IMR-90 (cell line): ENCODE data around the gene CNPY1. TPM values are rescaled to one million over a fixed set of nuclear protein-coding genes. Genes with fewer than 3 reads are reported as not detected.

Experiments
- ATAC-seq: fragments of 200-7000 bp; cut with Tn5 transposase; 2 replicates; pipeline ENCODE4 v1.9.1; 2020; ENCODE audit warnings: low read depth, mild to moderate bottlenecking, moderate library complexity
- BruUV-seq: library from RNA; stranded (reverse); fragments of 400-500 nt; replicated peaks from 2 replicates; lab custom pipeline; 2021; lab: Mats Ljungman, UMichigan
- CTCF ChIA-PET: fragments of 300-600 bp; formaldehyde crosslinking; extraction: SDS; loops from one replicate; lab custom pipeline; 2021; ENCODE audit warnings: antibody characterized with exemption; lab: Yijun Ruan, JAX
- POLR2A ChIA-PET: fragments of 300-600 bp; sonication (Branson Sonifier 250); formaldehyde crosslinking; loops from one replicate; lab custom pipeline; 2022; ENCODE audit warnings: antibody characterized with exemption; ENCODE audit not compliant: unreplicated experiment; lab: Charles Lee
- DNase-seq: peaks from one replicate; pipeline ENCODE4 v3.0.0; 2013
- H2AFZ ChIP-seq: replicated peaks from 2 replicates; pipeline ENCODE3; 2013; ENCODE audit warnings: low read length, mild to moderate bottlenecking; ENCODE audit not compliant: poor library complexity
- H2AK5ac ChIP-seq: 2 replicates; pipeline ENCODE4 v1.6.1; 2013; ENCODE audit warnings: low read depth, low read length, inconsistent platforms
- H2AK9ac ChIP-seq: replicated peaks from 2 replicates; pipeline ENCODE3; 2013; ENCODE audit warnings: mild to moderate bottlenecking, low read depth, low read length, moderate library complexity; ENCODE audit not compliant: poor library complexity
- H2BK120ac ChIP-seq: 2 replicates; pipeline ENCODE4 v1.6.1; 2013; ENCODE audit warnings: low read depth, low read length, inconsistent platforms
- H2BK15ac ChIP-seq: 3 replicates; pipeline ENCODE4 v1.6.1; 2013; ENCODE audit warnings: low read depth, low read length, inconsistent platforms
- H2BK20ac ChIP-seq: 2 replicates; pipeline ENCODE4 v1.6.1; 2013; ENCODE audit warnings: low read depth, mild to moderate bottlenecking, inconsistent platforms, low read length, moderate library complexity
- H2BK5ac ChIP-seq: 2 replicates; pipeline ENCODE4 v1.6.1; 2013; ENCODE audit warnings: mild to moderate bottlenecking, low read depth, low read length, inconsistent platforms; ENCODE audit not compliant: poor library complexity, severe bottlenecking
- H3K14ac ChIP-seq: replicated peaks from 2 replicates; pipeline ENCODE4 v1.6.1; 2013; ENCODE audit warnings: low read depth, low read length, inconsistent platforms
- H3K18ac ChIP-seq: 2 replicates; pipeline ENCODE4 v1.6.1; 2013; ENCODE audit warnings: low read depth, low read length, control low read depth
- H3K23ac ChIP-seq: 2 replicates; pipeline ENCODE4 v1.6.1; 2013; ENCODE audit warnings: low read depth, low read length, inconsistent platforms
- H3K27ac ChIP-seq: 2 replicates; pipeline ENCODE4 v1.5.1; 2013; ENCODE audit warnings: mild to moderate bottlenecking, control low read depth, low read length; ENCODE audit not compliant: insufficient read depth
- H3K27me3 ChIP-seq: 2 replicates; pipeline ENCODE4 v1.6.1; 2013; ENCODE audit warnings: low read length; ENCODE audit not compliant: control insufficient read depth, insufficient read depth
- H3K36me3 ChIP-seq: 2 replicates; pipeline ENCODE4 v1.6.1; 2013; ENCODE audit warnings: low read length, mixed read lengths; ENCODE audit not compliant: control insufficient read depth, insufficient read depth
- H3K4ac ChIP-seq: 2 replicates; pipeline ENCODE4 v1.6.1; 2013; ENCODE audit warnings: low read depth, low read length, inconsistent platforms
- H3K4me1 ChIP-seq: 2 replicates; pipeline ENCODE4 v1.6.1; 2013; ENCODE audit warnings: low read length, mixed read lengths; ENCODE audit not compliant: control insufficient read depth, insufficient read depth
- H3K4me2 ChIP-seq: 2 replicates; pipeline ENCODE4 v1.6.1; 2013; ENCODE audit warnings: low read depth, mild to moderate bottlenecking, control low read depth, low read length, moderate library complexity
- H3K4me3 ChIP-seq: 2 replicates; pipeline ENCODE4 v1.5.1; 2013; ENCODE audit warnings: low read depth, mild to moderate bottlenecking, control low read depth, low read length, moderate library complexity; ENCODE audit not compliant: insufficient read depth
- H3K56ac ChIP-seq: 2 replicates; pipeline ENCODE4 v1.6.1; 2013; ENCODE audit warnings: low read length, inconsistent platforms; ENCODE audit not compliant: insufficient read depth; ENCODE audit errors: extremely low read depth
- H3K79me1 ChIP-seq, 2 experiments: 2 replicates each; pipeline ENCODE4 v1.6.1; 2013; ENCODE audit warnings: low read length in 2 of 2, inconsistent platforms in 1 of 2, low read depth in 1 of 2
- H3K9ac ChIP-seq: 2 replicates; pipeline ENCODE4 v1.6.1; 2013; ENCODE audit warnings: low read depth, low read length, control low read depth
- H3K9me1 ChIP-seq: 2 replicates; pipeline ENCODE4 v1.6.1; 2013; ENCODE audit warnings: low read length, inconsistent platforms; ENCODE audit not compliant: insufficient read depth
- H3K9me3 ChIP-seq: 2 replicates; pipeline ENCODE4 v1.6.1; 2013; ENCODE audit warnings: low read length; ENCODE audit not compliant: control insufficient read depth, insufficient read depth
- H4K20me1 ChIP-seq: 2 replicates; pipeline ENCODE4 v1.6.1; 2013; ENCODE audit warnings: low read length, inconsistent platforms; ENCODE audit not compliant: insufficient read depth
- H4K5ac ChIP-seq: 2 replicates; pipeline ENCODE4 v1.6.1; 2013; ENCODE audit warnings: mild to moderate bottlenecking, low read depth, low read length, control low read depth
- H4K8ac ChIP-seq, 2 experiments: 2 replicates each; pipeline ENCODE4 v1.6.1; 2013; ENCODE audit warnings: low read depth in 2 of 2, low read length in 2 of 2, control low read depth in 1 of 2, inconsistent platforms in 1 of 2
- H4K91ac ChIP-seq: 2 replicates; pipeline ENCODE4 v1.6.1; 2013; ENCODE audit warnings: low read depth, low read length, inconsistent platforms; ENCODE audit not compliant: insufficient read depth
- BHLHE40 ChIP-seq: fragments of 150-350 bp; IDR thresholded peaks from 2 replicates; pipeline ENCODE4 v1.6.1; 2016; ENCODE audit warnings: mild to moderate bottlenecking, low read depth, low read length
- CEBPB ChIP-seq: IDR thresholded peaks from 2 replicates; pipeline ENCODE4 v1.6.1; 2012; ENCODE audit warnings: low read depth, low read length, improper control_type of control experiment
- CHD1 ChIP-seq: IDR thresholded peaks from 2 replicates; pipeline ENCODE4 v1.6.1; 2012; ENCODE audit warnings: low read depth, low read length, improper control_type of control experiment
- FOS ChIP-seq: fragments of 150-350 bp; IDR thresholded peaks from 2 replicates; pipeline ENCODE4 v1.6.1; 2016; ENCODE audit warnings: low read depth, low read length
- RCOR1 ChIP-seq: IDR thresholded peaks from 2 replicates; pipeline ENCODE4 v1.6.1; 2012; ENCODE audit warnings: mild to moderate bottlenecking, low read length, improper control_type of control experiment; ENCODE audit not compliant: insufficient replicate concordance
- USF2 ChIP-seq: fragments of 150-350 bp; IDR thresholded peaks from 2 replicates; pipeline ENCODE4 v1.6.1; 2017; ENCODE audit warnings: mild to moderate bottlenecking, antibody characterized with exemption, low read length, low read depth
- WGBS, 2 experiments: methylation state at CpG; one replicate each; pipeline versions ENCODE4 v1.1.5 to v1.1.7; 2013; ENCODE audit warnings: missing lambda C conversion rate in 2 of 2; ENCODE audit not compliant: insufficient read length in 1 of 2; ENCODE audit errors: extremely low coverage in 2 of 2; 5-methylcytosine and 5-hydroxymethylcytosine counted together
- dilution Hi-C: fragments of 300-500 bp; cut with HindIII; formaldehyde crosslinking; loops from one replicate; pipeline ENCODE4 v1.14.3; 2018; ENCODE audit warnings: low sequenced_read_pairs; ENCODE audit not compliant: unreplicated experiment
- in situ Hi-C: fragments of 300-500 bp; cut with MboI; formaldehyde crosslinking; loops from 3 replicates; pipeline ENCODE4 v1.14.3; 2019; ENCODE audit warnings: low sequenced_read_pairs, inconsistent platforms, mixed read lengths
- intact Hi-C: fragments of 100-400 bp; cut with micrococcal nuclease; formaldehyde crosslinking; loops from 2 replicates; pipeline ENCODE4 v1.10.0; 2022
- polyA plus RNA-seq, 3 experiments: library from polyadenylated mRNA; depleted of rRNA; stranded (reverse); fragments of >200 nt; gene quantifications; 2 replicates each; pipeline ENCODE4 v1.2.3, GENCODE V29; 2012; ENCODE audit warnings: low replicate concordance in 1 of 3
- total RNA-seq: library from RNA; depleted of rRNA; stranded (reverse); fragments of >200 nt; gene quantifications from 2 replicates; pipeline ENCODE4 v1.2.3, GENCODE V29; 2012

The CNPY1 gene
- total and polyA plus RNA-seq, 2 of the 4 experiments (the other 2 are of a cell fraction), result not detected

GRCh38 chr7:155541986-155542675 lies 4.2 kb downstream of the CNPY1 start:
- Histone ChIP-seq H3K9me3 (no peaks in the 10 kb centered on the region), H3K9ac (no peak overlapping the region), H3K14ac (no peak overlapping the region), H3K27ac (no peak overlapping the region), H3K79me1 (no peaks in the 10 kb centered on the region), H3K4me2 (no peak overlapping the region), H3K9me1 (no peaks in the 10 kb centered on the region), H2BK20ac (no peak overlapping the region), H3K18ac (no peak overlapping the region), H3K27me3 (no peaks in the 10 kb centered on the region; the same call in none of the 2 replicates), H3K56ac (no peak overlapping the region), H3K36me3 (no peaks in the 10 kb centered on the region), H2BK5ac (no peak overlapping the region), H3K4me3 (no peak overlapping the region), H2AK9ac (no peak overlapping the region), H4K5ac (no peak overlapping the region), H4K8ac (no peak overlapping the region), H3K4ac (no peak overlapping the region), H2BK120ac (no peak overlapping the region), H2AFZ (no peak overlapping the region), H3K23ac (no peak overlapping the region), H4K20me1 (no peaks in the 10 kb centered on the region), H3K4me1 (no peaks in the 10 kb centered on the region), H2BK15ac (no peak overlapping the region), H2AK5ac (no peak overlapping the region), H4K91ac (no peak overlapping the region)
- no peak for TF ChIP-seq CHD1
- TF ChIP-seq CEBPB, result no peak
- TF ChIP-seq BHLHE40, result no peak
- no peak for TF ChIP-seq FOS
- TF ChIP-seq USF2, result no peak
- TF ChIP-seq RCOR1, result no peak
- WGBS, 2 experiments, result 40% methylated on average over 2 of the region's 19 CpGs; no CpG with 5 or more reads in 1 of the 2 experiments
- intact Hi-C loops, result no loop called here
- DNase-seq (no peak), ATAC-seq (no peak)
- no TSS peak for BruUV-seq
- ChIA-PET POLR2A (no interaction called here), CTCF (no interaction called here)
- dilution Hi-C loops, result no loop called here
- in situ Hi-C loops, result no loop called here
